GM19395 (cell line): ENCODE results near the gene CCDC182.

ENCODE experiments used
- ATAC-seq: cut with Tn5 transposase; IDR thresholded peaks from one replicate; pipeline ENCODE4 v1.9.1; 2021; ENCODE audit warnings: mild to moderate bottlenecking, moderate library complexity; ENCODE audit not compliant: unreplicated experiment

The CCDC182 gene

GRCh38 chr17:57703273-57703672, 41.8 kb downstream of the CCDC182 start:
- no peak for ATAC-seq

- ATAC-seq: no peak
Observed at GRCh38 chr17:57701124-57701523, 44.0 kb downstream of the CCDC182 start.

- ATAC-seq: no peak
Observed at GRCh38 chr17:57699751-57700219, 45.3 kb downstream of the CCDC182 start.

DNA sequence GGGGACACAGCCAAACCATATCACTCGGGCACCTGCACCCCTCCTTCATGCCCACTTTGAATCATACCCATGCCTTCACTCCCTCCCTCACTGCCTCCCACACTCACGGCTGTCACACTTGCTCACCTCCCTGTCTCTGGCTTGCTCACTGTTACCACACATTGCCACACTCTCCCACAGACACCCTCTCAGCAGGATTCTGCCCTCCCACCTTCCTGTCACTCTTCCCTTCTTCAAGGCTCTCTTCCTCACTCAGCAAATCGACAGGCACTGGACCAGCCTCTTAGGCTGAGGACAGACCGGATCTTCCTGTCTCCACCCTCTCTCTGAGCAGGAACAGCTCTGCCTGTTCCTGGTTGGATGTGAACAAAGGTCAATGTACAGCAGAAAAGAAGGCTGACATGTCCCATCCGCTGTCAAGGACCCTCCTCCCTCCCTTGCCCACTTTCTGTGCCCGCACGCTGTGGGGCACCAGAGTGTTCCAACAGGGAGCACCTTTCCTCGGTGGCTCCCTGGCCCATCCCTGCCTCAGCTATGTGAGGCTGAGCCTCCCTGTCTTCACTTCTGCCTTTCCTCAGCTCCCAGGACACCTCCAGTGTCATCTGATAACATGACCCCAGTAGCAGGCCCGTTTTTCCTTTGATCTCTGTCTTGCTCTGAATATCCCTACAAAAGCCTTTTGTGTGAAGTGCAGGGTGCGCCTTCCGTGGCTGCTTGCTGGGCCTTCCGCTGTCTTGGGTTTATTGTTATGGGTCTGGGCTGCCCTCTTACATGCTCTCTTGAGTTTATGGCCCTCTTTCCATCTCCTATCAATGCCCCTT, 47.0 kb downstream of the CCDC182 start:
- ATAC-seq: no peak

- no peak for ATAC-seq
Observed at GRCh38 chr17:57697197-57697596, 47.9 kb downstream of the CCDC182 start.

DNA sequence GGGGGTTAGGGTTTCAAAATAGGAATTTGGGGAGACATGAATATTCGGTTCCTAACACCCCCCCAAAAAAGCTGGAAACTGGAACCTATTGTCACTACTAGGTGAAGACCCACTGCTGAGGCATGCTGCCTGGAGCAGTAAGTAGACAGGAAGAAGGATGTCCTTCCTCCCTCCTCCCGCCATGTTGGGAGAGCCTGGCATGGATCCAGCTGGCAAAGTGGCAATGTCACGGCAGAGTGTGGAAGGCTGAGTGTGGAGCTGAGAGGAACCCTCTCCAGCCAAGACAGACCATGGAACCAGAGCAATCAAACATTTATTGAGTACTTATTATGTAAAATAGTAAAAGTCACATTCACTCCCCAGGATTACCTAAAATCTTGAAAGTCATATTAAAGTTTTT, 49.0 kb downstream of the CCDC182 start:
- ATAC-seq: no peak
